Measurements from ENCODE around the gene LPP.

The LPP gene

GRCh38 chr3:188797045-188797444 is 643.1 kb downstream of the LPP start:
- no peak for DNase-seq (ENCODE audit: low spot score)

GRCh38 chr3:188798556-188799145 is 644.7 kb downstream of the LPP start:
- DNase-seq (ENCODE audit: low spot score): no peak

- DNase-seq (ENCODE audit: low spot score): no peak
These were observed 647.4 kb downstream of the LPP start for GRCh38 chr3:188801393-188801792.

DNA sequence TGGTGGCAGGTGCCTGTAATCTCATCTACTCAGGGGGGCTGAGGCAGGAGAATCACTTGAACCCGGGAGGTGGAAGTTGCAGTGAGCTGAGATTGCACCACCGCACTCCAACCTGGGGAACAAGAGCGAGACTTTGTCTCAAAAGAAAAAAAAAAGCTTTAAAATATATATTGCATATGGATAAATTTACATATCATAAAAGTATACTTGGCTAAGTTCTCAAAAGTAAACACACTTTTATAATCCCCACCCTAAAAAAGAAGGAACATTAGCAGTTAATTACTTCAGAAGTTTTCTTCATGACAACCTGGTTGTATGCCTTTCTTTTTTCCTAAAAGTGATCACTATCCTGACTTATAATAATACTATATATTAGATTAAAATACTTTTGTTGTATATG is 648.7 kb downstream of the LPP start:
- DNase-seq (ENCODE audit: low spot score): no peak

- no peak for DNase-seq (ENCODE audit: low spot score)
These were observed 653.0 kb downstream of the LPP start for GRCh38 chr3:188807006-188807405.

- DNase-seq (ENCODE audit: low spot score): no peak
These were observed 658.2 kb downstream of the LPP start for GRCh38 chr3:188812198-188812597.

GRCh38 chr3:188814581-188814980 is 660.6 kb downstream of the LPP start:
- DNase-seq (ENCODE audit: low spot score): no peak

DNA sequence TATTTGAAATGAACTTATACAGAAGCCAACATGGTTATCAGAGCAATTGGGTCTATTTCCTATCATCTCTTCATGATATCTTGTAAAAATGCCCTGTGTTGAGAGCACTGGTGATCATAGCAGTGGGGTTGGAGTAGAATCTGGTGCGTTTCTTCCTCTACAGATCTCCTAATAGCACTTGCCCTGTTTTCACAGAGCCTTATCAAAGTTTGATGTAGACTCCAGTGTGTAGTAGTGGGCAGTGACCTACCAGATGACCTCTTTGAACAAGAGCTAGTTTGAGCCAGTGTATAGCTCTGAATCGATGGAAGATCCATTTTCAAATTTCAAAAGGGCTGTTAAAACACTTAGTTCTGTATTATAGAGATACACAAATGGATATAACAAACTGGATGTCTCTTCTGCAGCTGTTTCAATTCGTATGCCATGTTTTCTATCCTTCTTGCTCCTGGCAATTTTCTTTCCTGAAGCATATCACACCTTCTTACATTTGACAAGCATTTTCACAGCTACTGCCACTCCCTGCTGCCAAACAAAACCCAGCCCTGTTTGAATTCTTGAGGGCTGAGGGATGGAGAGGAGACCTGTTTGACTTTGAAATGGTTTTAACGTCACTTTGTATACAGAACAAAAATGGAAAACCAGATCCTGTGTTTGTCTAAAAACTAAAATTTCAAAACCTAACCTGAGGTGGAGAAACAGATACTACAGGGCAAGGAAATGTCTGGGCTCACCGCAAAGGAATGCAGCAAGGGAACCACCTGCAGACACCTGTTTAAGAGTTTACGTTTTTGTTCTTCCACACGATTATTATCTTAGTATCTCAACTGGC is 663.4 kb downstream of the LPP start:
- no peak for DNase-seq (ENCODE audit: low spot score)

GRCh38 chr3:188817935-188818269 is 663.9 kb downstream of the LPP start:
- no peak for DNase-seq (ENCODE audit: low spot score)

DNA sequence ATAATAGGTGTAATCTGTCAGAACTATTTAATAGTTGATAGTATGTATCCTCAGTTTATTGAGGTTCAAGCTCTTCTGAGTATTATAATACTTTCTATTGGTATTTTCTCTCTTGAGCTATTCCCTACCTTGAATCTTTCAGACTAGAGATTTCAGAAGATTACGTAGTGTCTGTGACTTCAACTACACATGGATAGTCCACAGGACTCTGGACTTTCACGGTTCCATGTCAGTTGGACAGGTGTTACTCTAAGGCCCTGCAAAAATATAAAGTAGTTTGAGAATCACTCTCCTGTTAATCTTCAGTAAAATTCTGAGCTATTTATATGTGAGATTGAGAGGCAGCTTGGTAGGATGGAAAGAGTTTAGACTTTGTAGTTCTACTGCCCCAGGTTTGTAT is 664.3 kb downstream of the LPP start:
- no peak for DNase-seq (ENCODE audit: low spot score)

- no peak for DNase-seq (ENCODE audit: low spot score)
These were observed 666.0 kb downstream of the LPP start for GRCh38 chr3:188819939-188820338.

DNA sequence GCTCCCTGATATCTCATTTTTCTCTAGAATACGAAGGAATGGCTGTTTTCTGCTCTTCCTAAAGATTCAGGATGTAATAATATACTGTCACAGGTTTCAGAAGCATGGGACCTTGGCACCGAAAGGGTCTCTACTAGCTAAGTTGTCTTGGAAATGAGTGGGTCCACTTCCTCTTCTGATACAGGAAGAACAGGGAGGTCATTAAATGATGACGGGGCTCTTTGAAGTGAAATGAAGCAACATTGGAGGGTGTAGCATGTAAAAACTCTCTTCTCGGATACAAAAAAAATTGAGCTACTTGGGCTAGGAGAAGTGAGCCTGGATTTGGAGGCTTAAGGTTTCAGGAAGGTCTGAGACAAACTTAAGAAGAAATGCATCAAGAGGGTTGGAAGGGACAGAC is 668.0 kb downstream of the LPP start:
- no peak for DNase-seq (ENCODE audit: low spot score)

- DNase-seq (ENCODE audit: low spot score): no peak
These were observed 668.5 kb downstream of the LPP start for GRCh38 chr3:188822411-188822810.

DNA sequence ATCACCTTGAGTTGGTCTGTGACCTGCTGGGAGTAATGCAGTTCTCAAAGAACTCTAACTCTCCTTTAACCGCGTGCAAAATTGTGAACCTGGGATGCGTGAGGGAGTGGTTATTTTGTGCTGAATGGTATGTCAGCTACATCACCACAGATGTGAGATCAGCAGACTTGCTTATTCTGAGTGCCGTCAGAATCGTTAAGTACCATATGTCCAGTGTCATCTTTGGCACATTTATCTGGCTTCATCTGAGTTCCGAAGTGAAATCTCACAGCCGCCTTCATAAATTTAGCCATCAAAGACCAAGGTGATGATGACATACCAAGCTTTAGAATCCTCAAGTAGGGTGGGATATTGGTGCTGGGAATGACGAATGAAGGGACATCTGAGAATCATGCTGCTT is 670.6 kb downstream of the LPP start:
- DNase-seq (ENCODE audit: low spot score): no peak

DNA sequence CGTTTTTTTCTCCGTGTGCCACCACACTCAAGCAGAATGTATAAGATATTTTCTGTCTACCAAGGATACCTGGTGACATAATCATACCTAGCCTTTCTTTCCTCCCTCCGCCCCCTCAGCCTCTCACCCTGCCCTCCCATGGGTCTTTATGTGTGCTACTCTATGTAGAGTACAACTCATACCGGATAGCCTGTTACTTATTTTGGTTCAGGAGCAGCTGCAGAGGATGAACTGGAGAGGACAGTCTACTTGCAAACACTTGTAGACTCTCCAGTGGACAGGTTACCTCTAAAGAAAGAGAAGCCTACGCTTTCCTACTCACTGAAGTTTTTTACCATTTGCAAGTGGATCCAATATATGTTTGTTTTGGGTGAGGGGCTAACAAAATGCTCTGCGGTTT is 671.9 kb downstream of the LPP start:
- DNase-seq (ENCODE audit: low spot score): no peak

GRCh38 chr3:188826574-188826973 is 672.6 kb downstream of the LPP start:
- DNase-seq (ENCODE audit: low spot score): no peak

- DNase-seq (ENCODE audit: low spot score): no peak
These were observed 673.1 kb downstream of the LPP start for GRCh38 chr3:188827103-188827502.

DNA sequence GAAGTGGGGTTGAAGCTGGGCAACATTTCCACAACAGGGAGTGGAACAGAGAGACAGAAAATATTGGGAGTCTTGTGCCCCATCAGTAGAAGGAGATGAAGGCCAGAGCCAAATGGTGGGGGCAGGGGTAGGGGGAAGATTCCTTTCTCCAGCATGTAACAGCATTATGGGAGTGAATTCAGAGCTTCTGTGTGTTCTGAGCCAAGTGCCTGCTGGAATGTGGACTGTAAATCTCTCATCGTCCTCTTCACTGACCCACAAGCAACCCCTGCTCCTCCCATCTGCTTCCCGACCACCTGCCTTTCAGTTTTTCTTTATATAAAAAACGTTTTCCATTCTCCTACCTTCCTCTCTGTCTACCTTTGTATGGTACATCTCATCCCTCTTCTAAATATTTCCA is 673.6 kb downstream of the LPP start:
- DNase-seq (ENCODE audit: low spot score): no peak

GRCh38 chr3:188829130-188829529 is 675.2 kb downstream of the LPP start:
- no peak for DNase-seq (ENCODE audit: low spot score)

DNA sequence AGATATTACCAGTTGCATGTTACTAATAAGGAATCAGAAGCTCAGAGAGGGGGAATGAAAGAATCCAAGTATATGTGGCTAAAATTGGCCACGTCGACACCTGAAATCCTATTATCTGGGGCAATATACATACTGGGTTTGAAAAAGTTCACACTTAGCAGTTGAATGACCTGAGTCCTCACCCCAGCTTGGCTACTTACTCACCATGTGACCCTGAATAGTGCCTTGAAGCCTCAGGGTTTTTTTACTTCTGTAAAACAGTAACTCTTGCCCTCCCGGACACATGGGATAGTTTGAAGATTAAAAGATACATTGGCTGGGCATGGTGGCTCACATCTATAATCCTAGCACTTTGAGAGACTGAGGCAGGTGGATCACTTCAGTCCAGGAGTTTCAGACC is 675.6 kb downstream of the LPP start:
- no peak for DNase-seq (ENCODE audit: low spot score)

DNA sequence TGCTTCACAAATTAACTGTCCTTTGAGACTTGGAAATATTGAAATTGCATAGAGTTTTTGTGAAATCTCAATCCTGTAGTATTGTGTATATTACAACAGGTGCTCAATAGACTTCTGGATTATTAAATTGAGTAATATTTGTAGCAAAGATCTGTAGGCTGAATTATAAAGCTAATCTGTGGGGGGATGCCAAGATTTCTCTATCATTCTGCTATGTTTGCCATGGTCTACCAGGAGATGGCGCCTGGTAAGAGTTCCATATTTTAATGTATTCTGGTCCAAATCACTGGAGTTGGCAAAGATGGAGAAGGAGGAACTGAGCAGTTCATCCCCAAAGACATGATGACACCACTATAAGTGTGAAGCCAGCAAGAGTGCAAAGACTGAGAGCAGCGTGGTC is 676.9 kb downstream of the LPP start:
- DNase-seq (ENCODE audit: low spot score): no peak

DNA sequence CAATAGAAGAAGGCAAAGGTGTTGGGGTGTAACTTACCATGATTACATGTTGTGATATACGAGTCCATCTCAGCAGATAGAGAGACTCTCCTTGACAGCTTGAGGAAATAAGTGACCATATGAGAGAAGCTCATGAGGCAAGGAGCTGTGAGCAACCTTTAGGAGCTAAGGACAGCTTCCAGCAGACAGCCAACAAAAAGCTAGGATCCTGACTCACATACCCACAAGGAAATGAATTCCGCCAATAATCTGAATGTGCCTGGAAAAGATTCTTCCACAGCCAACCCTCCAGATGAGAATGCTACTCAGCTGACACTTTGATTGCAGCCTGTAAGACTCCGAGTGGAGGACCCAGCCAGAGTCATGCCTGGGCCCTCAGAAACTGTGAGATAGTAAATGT is 678.2 kb downstream of the LPP start:
- DNase-seq (ENCODE audit: low spot score): no peak

DNA sequence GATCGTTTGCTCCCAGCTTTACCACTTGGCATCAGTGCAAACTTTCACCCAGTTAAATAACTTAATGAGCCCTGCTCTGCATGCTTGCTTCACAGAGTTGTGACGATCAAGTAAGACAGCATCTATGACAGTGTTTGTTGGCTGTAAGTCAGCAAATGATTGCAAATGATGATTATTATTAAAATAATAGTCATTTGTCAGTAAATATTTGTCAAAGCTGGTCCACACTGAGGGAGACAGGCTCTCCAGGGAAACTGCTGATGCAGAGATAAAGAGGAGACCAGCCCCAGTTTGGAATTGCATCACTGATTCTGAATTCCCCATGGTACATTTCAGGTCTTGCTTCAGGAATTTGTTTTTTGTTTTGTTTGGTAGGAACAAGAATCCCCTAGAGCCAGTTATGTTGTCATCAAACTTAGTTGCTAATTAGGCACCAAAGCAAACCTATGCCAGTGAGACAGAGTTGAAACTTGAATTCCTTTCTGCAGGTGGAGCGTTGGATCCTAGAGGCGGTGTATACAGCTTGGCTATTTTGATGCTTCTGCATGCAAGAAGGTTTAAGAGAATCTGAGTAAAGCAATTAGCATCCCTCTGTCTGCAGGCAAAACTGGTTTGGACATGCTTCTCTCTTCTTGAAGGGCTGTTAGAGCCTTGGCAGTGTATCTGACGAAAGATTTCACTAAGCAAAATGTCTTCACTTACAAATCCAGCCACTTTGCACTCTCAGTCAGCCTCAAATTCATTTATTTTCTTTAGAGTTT is 679.2 kb downstream of the LPP start:
- no peak for DNase-seq (ENCODE audit: low spot score)

All from hepatic stellate cell (primary cell).